Ectodermal cell (in vitro differentiated cells): Measurements from ENCODE around the gene CYB5RL.
"Not testable (repeated sequence)": the region's sequence is repeated elsewhere in the genome, so short reads cannot be mapped to it uniquely, and the experiment has no call there.

Experiments
- H3K27ac ChIP-seq: 2 replicates; pipeline ENCODE4 v1.7.0; 2013; ENCODE audit warnings: mild to moderate bottlenecking, low read depth, low read length; ENCODE audit not compliant: insufficient read depth, poor library complexity, severe bottlenecking
- H3K27me3 ChIP-seq: 2 replicates; pipeline ENCODE4 v1.7.0; 2013; ENCODE audit warnings: mild to moderate bottlenecking, low read length; ENCODE audit not compliant: insufficient read depth, control insufficient read depth, poor library complexity, severe bottlenecking
- H3K36me3 ChIP-seq: one replicate; pipeline ENCODE4 v1.7.0; 2013; ENCODE audit warnings: low read length; ENCODE audit not compliant: control insufficient read depth, insufficient read depth
- H3K4me1 ChIP-seq: one replicate; pipeline ENCODE4 v1.7.0; 2013; ENCODE audit warnings: low read length; ENCODE audit not compliant: control insufficient read depth, insufficient read depth
- H3K4me3 ChIP-seq: 2 replicates; pipeline ENCODE4 v1.7.0; 2013; ENCODE audit warnings: low read depth, low read length, control low read depth; ENCODE audit not compliant: insufficient read depth
- H3K9me3 ChIP-seq: 2 replicates; pipeline ENCODE4 v1.7.0; 2013; ENCODE audit warnings: mild to moderate bottlenecking, low read length, moderate library complexity; ENCODE audit not compliant: control insufficient read depth
- WGBS, 2 experiments: methylation state at CpG; one replicate each; pipeline ENCODE4 v1.1.7; 2013; ENCODE audit warnings: missing lambda C conversion rate in 2 of 2; 5-methylcytosine and 5-hydroxymethylcytosine counted together

CYB5RL gene

GRCh38 chr1:54218883-54219687 is 19.3 kb upstream of the CYB5RL start:
- no peaks in the 10 kb centered on the region for H3K9me3 ChIP-seq
- no peak overlapping the region for H3K27ac ChIP-seq
- no peak overlapping the region for H3K4me3 ChIP-seq
- H3K27me3 ChIP-seq: no peaks in the 10 kb centered on the region
- no peaks in the 10 kb centered on the region for H3K4me1 ChIP-seq
- peaks cover 24% of the 10 kb centered on the region for H3K36me3 ChIP-seq
- WGBS, 2 experiments: 83 to 87% methylated on average over 11 of the region's 11 CpGs

GRCh38 chr1:54215523-54215922 is 15.7 kb upstream of the CYB5RL start:
- H3K27ac ChIP-seq: no peak overlapping the region
- no peaks in the 10 kb centered on the region for H3K4me1 ChIP-seq
- no peak overlapping the region for H3K4me3 ChIP-seq
- H3K9me3 ChIP-seq: no peaks in the 10 kb centered on the region
- no peaks in the 10 kb centered on the region for H3K27me3 ChIP-seq
- WGBS, 2 experiments: 93 to 96% methylated on average over 9 of the region's 9 CpGs
- peaks cover 53% of the 10 kb centered on the region for H3K36me3 ChIP-seq

- H3K4me1 ChIP-seq: no peaks in the 10 kb centered on the region
- no peak overlapping the region for H3K4me3 ChIP-seq
- no peaks in the 10 kb centered on the region for H3K9me3 ChIP-seq
- peaks cover 56% of the 10 kb centered on the region for H3K36me3 ChIP-seq
- H3K27ac ChIP-seq: no peak overlapping the region
- 88 to 89% methylated on average over 1 of the region's 1 CpG for WGBS, 2 experiments
- H3K27me3 ChIP-seq: no peaks in the 10 kb centered on the region
Measured at GRCh38 chr1:54212872-54213271, 13.0 kb upstream of the CYB5RL start.

- peaks cover 50% of the 10 kb centered on the region for H3K36me3 ChIP-seq
- not testable (repeated sequence) for H3K4me3 ChIP-seq, H3K4me1 ChIP-seq, H3K27me3 ChIP-seq, H3K9me3 ChIP-seq, H3K27ac ChIP-seq
- WGBS, 2 experiments: 63 to 78% methylated on average over 3 to 4 of the region's 4 CpGs
Measured at GRCh38 chr1:54207896-54208295, 8.1 kb upstream of the CYB5RL start.

GRCh38 chr1:54207287-54207686 is 7.5 kb upstream of the CYB5RL start:
- 97 to 98% methylated on average over 1 of the region's 1 CpG for WGBS, 2 experiments
- Histone ChIP-seq H3K27me3 (no peaks in the 10 kb centered on the region), H3K4me3 (no peak overlapping the region), H3K36me3 (peaks cover 44% of the 10 kb centered on the region), H3K27ac (no peak overlapping the region), H3K4me1 (no peaks in the 10 kb centered on the region), H3K9me3 (no peaks in the 10 kb centered on the region)

- H3K9me3 ChIP-seq: no peaks in the 10 kb centered on the region
- 80 to 81% methylated on average over 7 of the region's 7 CpGs for WGBS, 2 experiments
- no peak overlapping the region for H3K27ac ChIP-seq
- no peaks in the 10 kb centered on the region for H3K27me3 ChIP-seq
- H3K36me3 ChIP-seq: peaks cover 24% of the 10 kb centered on the region
- no peak overlapping the region for H3K4me3 ChIP-seq
- H3K4me1 ChIP-seq: peaks cover 4% of the 10 kb centered on the region
Measured at GRCh38 chr1:54204199-54204598, 4.4 kb upstream of the CYB5RL start.

GRCh38 chr1:54200519-54200997 is 728 bp upstream of the CYB5RL start:
- 2 to 3% methylated on average over 15 of the region's 15 CpGs for WGBS, 2 experiments
- peak overlapping the region; percentile 75 for H3K4me3 ChIP-seq
- H3K27ac ChIP-seq: no peak overlapping the region
- peaks cover 9% of the 10 kb centered on the region for H3K36me3 ChIP-seq
- H3K9me3 ChIP-seq: no peaks in the 10 kb centered on the region
- H3K4me1 ChIP-seq: peaks cover 8% of the 10 kb centered on the region
- H3K27me3 ChIP-seq: no peaks in the 10 kb centered on the region

- Histone ChIP-seq H3K27me3 (no peaks in the 10 kb centered on the region), H3K36me3 (peaks cover 5% of the 10 kb centered on the region), H3K4me3 (peak overlapping the region; percentile 75), H3K27ac (no peak overlapping the region), H3K4me1 (peaks cover 8% of the 10 kb centered on the region), H3K9me3 (no peaks in the 10 kb centered on the region)
- 34 to 35% methylated on average over 17 of the region's 17 CpGs for WGBS, 2 experiments
Measured at GRCh38 chr1:54199151-54199764, 572 bp downstream of the CYB5RL start.

GRCh38 chr1:54193453-54193852 is 6.4 kb downstream of the CYB5RL start:
- H3K4me3 ChIP-seq: no peak overlapping the region
- no peaks in the 10 kb centered on the region for H3K4me1 ChIP-seq
- H3K36me3 ChIP-seq: peaks cover 5% of the 10 kb centered on the region
- no peaks in the 10 kb centered on the region for H3K27me3 ChIP-seq
- 88 to 93% methylated on average over 5 of the region's 5 CpGs for WGBS, 2 experiments
- H3K27ac ChIP-seq: no peak overlapping the region
- H3K9me3 ChIP-seq: no peaks in the 10 kb centered on the region

- Histone ChIP-seq H3K27ac (no peak overlapping the region), H3K4me3 (no peak overlapping the region), H3K27me3 (no peaks in the 10 kb centered on the region), H3K36me3 (peaks cover 5% of the 10 kb centered on the region), H3K9me3 (no peaks in the 10 kb centered on the region), H3K4me1 (no peaks in the 10 kb centered on the region)
- 38 to 50% methylated on average over 1 of the region's 1 CpG for WGBS, 2 experiments
Measured at GRCh38 chr1:54191525-54191924, 8.3 kb downstream of the CYB5RL start.
